Fibroblast of the aortic adventitia (primary cell): ENCODE data around the gene POU6F2. TPM values are rescaled to one million over a fixed set of nuclear protein-coding genes. Genes with fewer than 3 reads are reported as not detected.

Experiments
- DNase-seq: peaks from one replicate; pipeline ENCODE4 v3.0.0-alpha.2; 2010; ENCODE audit warnings: low read depth
- H3K4me3 ChIP-seq: 2 replicates; pipeline ENCODE4 v1.5.1; 2011; ENCODE audit warnings: low read depth, mild to moderate bottlenecking, control low read depth, low read length, moderate library complexity
- total RNA-seq: library from RNA; depleted of rRNA; stranded (reverse); fragments of >200 nt; gene quantifications from 2 replicates; pipeline ENCODE4 v1.2.3, GENCODE V29; 2012; ENCODE audit warnings: low replicate concordance
- TF ChIP-seq, protein P1 (sequence below): IDR thresholded peaks from 2 replicates; pipeline ENCODE4 v1.5.1; 2011; ENCODE audit warnings: mild to moderate bottlenecking, low read length, control low read depth, inconsistent platforms; ENCODE audit not compliant: insufficient read depth

Gene POU6F2
- total RNA-seq, 1 donor = not detected

DNA sequence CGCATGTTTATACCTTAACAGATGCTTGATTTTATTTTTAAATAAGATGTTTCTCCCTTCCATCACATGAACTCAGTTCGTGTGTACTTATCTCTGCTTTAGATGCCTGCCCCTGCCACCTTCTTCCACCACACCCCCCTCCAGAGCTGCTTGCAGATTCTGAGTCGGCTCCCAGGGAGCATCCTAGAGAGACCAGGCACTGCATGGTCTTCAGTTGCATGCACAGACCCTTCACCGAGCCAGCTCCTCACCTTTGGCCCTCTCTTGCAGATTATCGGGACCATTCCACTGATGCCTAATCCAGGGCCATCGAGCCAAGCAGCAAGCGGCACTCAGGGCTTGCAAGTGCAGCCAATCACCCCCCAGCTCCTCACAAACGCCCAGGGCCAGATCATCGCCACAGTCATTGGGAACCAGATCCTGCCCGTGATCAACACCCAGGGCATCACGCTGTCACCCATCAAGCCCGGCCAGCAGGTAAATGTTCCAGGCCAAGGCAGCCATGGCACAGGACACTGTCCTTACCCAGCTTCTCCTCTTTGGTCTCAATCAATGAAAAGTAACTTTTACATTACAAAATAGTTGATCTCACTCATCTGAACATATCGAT lies 455.2 kb downstream of the POU6F2 start:
- TF ChIP-seq, protein P1, sequence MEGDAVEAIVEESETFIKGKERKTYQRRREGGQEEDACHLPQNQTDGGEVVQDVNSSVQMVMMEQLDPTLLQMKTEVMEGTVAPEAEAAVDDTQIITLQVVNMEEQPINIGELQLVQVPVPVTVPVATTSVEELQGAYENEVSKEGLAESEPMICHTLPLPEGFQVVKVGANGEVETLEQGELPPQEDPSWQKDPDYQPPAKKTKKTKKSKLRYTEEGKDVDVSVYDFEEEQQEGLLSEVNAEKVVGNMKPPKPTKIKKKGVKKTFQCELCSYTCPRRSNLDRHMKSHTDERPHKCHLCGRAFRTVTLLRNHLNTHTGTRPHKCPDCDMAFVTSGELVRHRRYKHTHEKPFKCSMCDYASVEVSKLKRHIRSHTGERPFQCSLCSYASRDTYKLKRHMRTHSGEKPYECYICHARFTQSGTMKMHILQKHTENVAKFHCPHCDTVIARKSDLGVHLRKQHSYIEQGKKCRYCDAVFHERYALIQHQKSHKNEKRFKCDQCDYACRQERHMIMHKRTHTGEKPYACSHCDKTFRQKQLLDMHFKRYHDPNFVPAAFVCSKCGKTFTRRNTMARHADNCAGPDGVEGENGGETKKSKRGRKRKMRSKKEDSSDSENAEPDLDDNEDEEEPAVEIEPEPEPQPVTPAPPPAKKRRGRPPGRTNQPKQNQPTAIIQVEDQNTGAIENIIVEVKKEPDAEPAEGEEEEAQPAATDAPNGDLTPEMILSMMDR = no peak
- DNase-seq = no peak
- no peak overlapping the region for H3K4me3 ChIP-seq

GRCh38 chr7:39433550-39433949 lies 455.8 kb downstream of the POU6F2 start:
- no peak for DNase-seq
- no peak overlapping the region for H3K4me3 ChIP-seq
- TF ChIP-seq, protein P1 = no peak

DNA sequence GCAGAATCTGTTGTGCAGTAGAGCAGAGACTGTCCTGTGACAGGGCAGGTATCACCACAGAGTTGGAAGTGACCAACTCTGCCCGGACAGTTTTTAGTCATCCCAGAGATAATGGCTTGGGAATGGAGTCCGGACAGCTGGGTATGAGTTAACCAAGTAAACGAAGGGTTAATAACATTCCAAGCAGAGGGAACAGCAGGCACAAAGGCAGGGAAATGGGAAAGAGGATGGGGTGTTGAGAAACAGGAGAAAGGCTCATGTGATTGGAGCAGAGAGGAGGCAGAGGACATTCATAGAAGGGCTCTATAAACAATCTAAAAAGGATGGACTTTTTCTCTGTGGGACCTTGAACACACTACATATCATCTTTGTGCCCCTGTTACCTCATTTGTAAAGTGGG lies 456.3 kb downstream of the POU6F2 start:
- no peak overlapping the region for H3K4me3 ChIP-seq
- DNase-seq = no peak
- TF ChIP-seq, protein P1 = no peak

DNA sequence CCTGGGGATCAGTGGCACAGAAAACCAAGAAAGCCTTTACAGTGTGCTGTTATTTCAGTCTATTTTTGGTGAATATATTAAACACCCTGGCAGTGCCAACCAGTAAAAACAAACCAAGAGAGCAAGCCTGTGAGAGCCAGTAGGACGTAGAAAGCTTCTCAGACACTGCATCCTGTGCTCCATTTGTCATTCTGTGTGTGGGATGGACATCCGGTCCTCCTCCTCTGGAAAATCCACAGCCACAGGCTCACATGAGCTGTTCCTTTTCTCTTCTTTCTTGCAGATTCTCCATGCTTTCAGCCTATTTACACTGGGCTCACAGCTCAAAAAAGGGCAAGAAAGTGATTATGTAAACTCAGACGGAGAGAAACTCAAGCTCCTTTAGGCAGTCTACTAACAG lies 468.8 kb downstream of the POU6F2 start:
- TF ChIP-seq, protein P1 = no peak

GRCh38 chr7:39451901-39452300 lies 474.2 kb downstream of the POU6F2 start:
- TF ChIP-seq, protein P1 = no peak
- H3K4me3 ChIP-seq = no peak overlapping the region
- DNase-seq = no peak

More for the DNA sequence above, 468.8 kb downstream of the POU6F2 start:
- DNase-seq = no peak
- H3K4me3 ChIP-seq = no peak overlapping the region

GRCh38 chr7:39453743-39454355 lies 476.1 kb downstream of the POU6F2 start:
- DNase-seq = peak; percentile 69
- no peak overlapping the region for H3K4me3 ChIP-seq
- TF ChIP-seq, protein P1 = peak; percentile 87
